ENCODE results near the gene JAG1.

DNA sequence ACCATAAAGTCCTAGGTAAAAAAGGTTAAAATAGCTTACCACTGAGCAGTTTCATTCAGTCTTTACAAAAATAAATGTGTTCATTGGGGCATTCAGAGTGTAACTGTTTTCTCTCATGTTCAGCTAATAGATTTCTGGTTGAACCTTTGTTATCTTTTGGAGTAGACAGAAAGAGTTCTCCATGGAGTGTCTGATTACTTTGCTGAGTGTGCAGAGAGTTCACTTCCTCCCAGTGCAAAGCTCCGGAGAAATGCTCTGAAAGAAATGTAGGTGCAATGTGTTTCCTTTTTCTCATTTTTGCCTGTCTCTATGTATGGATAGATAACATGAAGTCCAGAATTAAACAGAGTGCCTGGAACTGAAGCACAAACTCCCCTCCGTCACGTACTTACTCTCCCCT is 52.6 kb downstream of the JAG1 start:
- TF ChIP-seq, protein P1, sequence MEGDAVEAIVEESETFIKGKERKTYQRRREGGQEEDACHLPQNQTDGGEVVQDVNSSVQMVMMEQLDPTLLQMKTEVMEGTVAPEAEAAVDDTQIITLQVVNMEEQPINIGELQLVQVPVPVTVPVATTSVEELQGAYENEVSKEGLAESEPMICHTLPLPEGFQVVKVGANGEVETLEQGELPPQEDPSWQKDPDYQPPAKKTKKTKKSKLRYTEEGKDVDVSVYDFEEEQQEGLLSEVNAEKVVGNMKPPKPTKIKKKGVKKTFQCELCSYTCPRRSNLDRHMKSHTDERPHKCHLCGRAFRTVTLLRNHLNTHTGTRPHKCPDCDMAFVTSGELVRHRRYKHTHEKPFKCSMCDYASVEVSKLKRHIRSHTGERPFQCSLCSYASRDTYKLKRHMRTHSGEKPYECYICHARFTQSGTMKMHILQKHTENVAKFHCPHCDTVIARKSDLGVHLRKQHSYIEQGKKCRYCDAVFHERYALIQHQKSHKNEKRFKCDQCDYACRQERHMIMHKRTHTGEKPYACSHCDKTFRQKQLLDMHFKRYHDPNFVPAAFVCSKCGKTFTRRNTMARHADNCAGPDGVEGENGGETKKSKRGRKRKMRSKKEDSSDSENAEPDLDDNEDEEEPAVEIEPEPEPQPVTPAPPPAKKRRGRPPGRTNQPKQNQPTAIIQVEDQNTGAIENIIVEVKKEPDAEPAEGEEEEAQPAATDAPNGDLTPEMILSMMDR (IDR thresholded peaks at IDR 0.05) = no peak
- TF ChIP-seq POLR2A (IDR thresholded peaks at IDR 0.05) = no peak
